ENCODE results near the gene HIF3A. TPM values are rescaled to one million over a fixed set of nuclear protein-coding genes. Genes with fewer than 3 reads are reported as not detected.
"Not testable (repeated sequence)": the region's sequence is repeated elsewhere in the genome, so short reads cannot be mapped to it uniquely, and the experiment has no call there.

The HIF3A gene
- total RNA-seq, 1 donor from 2014 or later = 54.2 TPM

DNA sequence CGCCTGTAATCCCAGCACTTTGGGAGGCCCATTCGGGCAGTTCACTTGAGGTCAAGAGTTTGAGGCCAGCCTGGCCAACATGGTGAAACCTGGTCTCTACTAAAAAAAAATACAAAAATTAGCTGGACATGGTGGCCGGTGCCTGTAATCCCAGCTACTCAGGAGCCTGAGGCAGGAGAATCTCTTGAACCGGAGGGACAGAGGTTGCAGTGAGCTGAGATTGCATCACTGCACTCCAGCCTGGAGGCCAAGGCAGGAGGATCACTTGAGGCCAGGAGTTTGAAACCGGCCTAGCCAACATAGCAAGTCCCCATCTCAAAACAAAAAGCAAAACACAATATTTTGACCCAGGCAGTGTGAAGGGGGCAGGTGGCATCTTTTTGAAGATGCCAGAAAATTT is 32.0 kb upstream of the HIF3A start:
- not testable (repeated sequence) for H3K27me3 Mint-ChIP-seq (ENCODE audit: unreplicated experiment); H3K4me1 Mint-ChIP-seq (ENCODE audit: unreplicated experiment); H3K27ac Mint-ChIP-seq (ENCODE audit: unreplicated experiment); H3K36me3 Mint-ChIP-seq (ENCODE audit: low read depth, unreplicated experiment); H3K4me3 Mint-ChIP-seq (ENCODE audit: unreplicated experiment); DNase-seq (ENCODE audit: low spot score); H3K9me3 Mint-ChIP-seq (ENCODE audit: unreplicated experiment)

DNA sequence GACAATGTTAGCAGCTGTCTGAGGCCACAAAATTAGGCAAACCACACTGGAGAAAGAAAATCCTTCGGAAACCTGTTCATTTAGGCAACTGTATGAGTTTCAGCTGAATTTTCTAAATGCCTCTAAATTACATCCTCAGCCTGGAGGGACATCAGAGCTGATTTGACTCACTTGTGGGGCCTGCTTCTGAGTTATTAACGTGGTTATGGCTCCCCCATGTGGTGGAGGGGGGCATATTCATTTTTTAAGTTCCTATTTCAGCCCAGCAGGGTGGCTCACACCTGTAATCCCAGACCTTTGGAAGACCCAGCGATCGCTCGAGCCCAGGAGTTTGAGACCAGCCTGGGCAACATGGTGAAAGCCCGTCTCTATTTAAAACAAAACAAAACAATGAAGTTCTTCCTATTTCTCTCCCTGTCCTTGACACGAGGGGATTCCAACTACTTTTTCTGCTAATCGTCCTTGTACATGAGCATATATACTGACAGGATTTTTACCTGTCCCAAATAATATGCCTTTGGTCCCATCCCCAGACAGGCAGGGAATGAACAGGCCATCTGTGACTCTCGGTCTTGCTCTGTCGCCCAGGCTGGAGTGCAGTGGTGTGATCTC is 31.5 kb upstream of the HIF3A start:
- H3K9me3 Mint-ChIP-seq (ENCODE audit: unreplicated experiment) = no peaks in the 10 kb centered on the region
- peaks cover 3% of the 10 kb centered on the region for H3K27me3 Mint-ChIP-seq (ENCODE audit: unreplicated experiment)
- H3K4me1 Mint-ChIP-seq (ENCODE audit: unreplicated experiment) = no peaks in the 10 kb centered on the region
- DNase-seq (ENCODE audit: low spot score) = peak; percentile 82
- TF ChIP-seq, protein P1, sequence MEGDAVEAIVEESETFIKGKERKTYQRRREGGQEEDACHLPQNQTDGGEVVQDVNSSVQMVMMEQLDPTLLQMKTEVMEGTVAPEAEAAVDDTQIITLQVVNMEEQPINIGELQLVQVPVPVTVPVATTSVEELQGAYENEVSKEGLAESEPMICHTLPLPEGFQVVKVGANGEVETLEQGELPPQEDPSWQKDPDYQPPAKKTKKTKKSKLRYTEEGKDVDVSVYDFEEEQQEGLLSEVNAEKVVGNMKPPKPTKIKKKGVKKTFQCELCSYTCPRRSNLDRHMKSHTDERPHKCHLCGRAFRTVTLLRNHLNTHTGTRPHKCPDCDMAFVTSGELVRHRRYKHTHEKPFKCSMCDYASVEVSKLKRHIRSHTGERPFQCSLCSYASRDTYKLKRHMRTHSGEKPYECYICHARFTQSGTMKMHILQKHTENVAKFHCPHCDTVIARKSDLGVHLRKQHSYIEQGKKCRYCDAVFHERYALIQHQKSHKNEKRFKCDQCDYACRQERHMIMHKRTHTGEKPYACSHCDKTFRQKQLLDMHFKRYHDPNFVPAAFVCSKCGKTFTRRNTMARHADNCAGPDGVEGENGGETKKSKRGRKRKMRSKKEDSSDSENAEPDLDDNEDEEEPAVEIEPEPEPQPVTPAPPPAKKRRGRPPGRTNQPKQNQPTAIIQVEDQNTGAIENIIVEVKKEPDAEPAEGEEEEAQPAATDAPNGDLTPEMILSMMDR (IDR thresholded peaks at IDR 0.05; ENCODE audit: unreplicated experiment) = peak; percentile 91
- H3K27ac Mint-ChIP-seq (ENCODE audit: unreplicated experiment) = no peak overlapping the region
- H3K4me3 Mint-ChIP-seq (ENCODE audit: unreplicated experiment) = no peak overlapping the region
- H3K36me3 Mint-ChIP-seq (ENCODE audit: low read depth, unreplicated experiment) = no peaks in the 10 kb centered on the region

DNA sequence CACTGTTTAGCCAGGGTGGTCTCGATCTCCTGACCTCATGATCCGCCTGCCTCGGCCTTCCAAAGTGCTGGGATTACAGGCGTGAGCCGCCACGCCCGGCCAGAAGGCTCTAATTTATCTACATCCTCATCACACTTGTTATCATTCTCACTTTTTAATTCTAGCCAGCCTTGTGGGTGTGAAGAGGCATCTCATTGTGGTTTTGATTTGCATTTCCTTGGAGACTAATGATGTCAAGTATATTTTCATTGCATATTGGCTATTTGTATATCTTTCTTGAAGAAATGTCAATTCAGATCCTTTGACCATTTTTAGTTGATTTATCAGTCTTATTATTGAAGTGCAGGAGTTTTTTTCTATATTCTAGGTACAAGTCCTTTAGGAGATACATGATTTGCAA is 27.7 kb upstream of the HIF3A start:
- Mint-ChIP-seq H3K36me3 (ENCODE audit: low read depth, unreplicated experiment) (no peaks in the 10 kb centered on the region), H3K4me1 (ENCODE audit: unreplicated experiment) (peaks cover 3% of the 10 kb centered on the region), H3K27me3 (ENCODE audit: unreplicated experiment) (no peaks in the 10 kb centered on the region), H3K27ac (ENCODE audit: unreplicated experiment) (no peak overlapping the region), H3K4me3 (ENCODE audit: unreplicated experiment) (no peak overlapping the region), H3K9me3 (ENCODE audit: unreplicated experiment) (no peaks in the 10 kb centered on the region)
- DNase-seq (ENCODE audit: low spot score) = no peak
- TF ChIP-seq, protein P1 (IDR thresholded peaks at IDR 0.05; ENCODE audit: unreplicated experiment) = no peak

DNA sequence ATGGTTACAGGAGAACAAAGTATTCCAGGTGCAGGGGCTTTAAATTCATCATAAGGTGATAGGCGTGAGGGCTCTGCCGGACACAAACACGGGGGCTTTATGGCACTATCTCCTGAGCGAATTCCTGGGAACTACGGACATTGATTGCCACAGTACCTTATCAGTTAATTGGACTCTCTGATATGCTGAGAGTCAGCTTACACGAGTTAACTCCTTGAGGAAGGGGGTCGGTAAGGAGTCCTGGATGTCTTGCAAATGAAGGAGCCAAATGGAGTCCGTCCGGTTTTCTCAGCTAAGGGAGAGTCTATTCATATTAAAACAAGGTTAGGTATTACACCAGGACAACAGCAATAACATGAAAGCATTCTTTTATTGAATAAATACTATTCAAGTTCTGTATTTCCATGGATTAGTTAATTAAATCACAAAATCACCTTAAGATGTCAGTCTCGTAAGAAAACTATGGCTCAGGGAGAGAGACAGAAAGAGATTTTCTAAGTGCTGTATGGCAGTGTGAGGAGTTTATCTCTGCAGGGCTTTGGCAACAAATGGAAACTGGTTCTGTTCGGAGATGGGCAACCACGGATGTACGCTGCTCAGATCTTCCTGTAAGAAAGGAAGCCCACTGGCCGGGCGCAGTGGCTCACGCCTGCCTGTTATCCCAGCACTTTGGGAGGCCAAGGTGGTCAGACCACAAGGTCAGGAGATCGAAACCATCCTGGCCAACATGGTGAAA is 26.2 kb upstream of the HIF3A start:
- H3K27ac Mint-ChIP-seq (ENCODE audit: unreplicated experiment) = no peak overlapping the region
- TF ChIP-seq, protein P1 (IDR thresholded peaks at IDR 0.05; ENCODE audit: unreplicated experiment) = no peak
- no peaks in the 10 kb centered on the region for H3K36me3 Mint-ChIP-seq (ENCODE audit: low read depth, unreplicated experiment)
- H3K9me3 Mint-ChIP-seq (ENCODE audit: unreplicated experiment) = no peaks in the 10 kb centered on the region
- DNase-seq (ENCODE audit: low spot score) = no peak
- no peak overlapping the region for H3K4me3 Mint-ChIP-seq (ENCODE audit: unreplicated experiment)
- peaks cover 3% of the 10 kb centered on the region for H3K4me1 Mint-ChIP-seq (ENCODE audit: unreplicated experiment)
- no peaks in the 10 kb centered on the region for H3K27me3 Mint-ChIP-seq (ENCODE audit: unreplicated experiment)

DNA sequence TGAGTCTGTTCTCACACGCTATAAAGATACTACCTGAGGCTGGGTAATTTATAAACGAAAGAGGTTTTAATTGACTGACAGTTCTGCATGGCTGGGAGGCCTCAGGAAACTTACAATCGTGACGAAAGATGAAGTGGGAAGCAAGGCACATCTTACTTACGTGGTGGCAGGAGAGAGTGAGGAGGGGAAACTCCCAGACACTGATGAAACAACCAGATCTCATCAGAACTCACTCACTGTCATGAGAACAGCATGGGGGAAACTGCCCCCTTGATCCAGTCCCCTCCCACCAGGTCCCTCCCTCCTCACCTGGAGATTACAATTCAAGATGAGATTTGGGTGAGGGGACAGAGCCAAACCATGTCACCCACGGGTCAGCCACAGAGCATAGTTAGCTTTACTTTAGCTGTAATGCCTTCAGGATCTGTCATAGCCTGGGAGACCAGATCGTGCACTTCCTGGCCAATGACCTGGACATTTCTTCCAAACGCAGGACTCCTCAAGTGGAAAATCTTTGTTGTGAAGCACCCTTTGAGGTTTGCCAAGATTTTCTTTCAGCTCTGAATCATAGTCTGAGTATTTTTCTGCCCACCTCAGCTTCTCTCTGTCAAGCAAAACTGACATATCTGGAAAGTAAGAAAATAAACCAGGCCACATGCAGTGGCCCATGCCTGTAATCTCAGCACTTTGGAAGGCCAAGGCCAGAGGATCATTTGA is 25.2 kb upstream of the HIF3A start:
- Mint-ChIP-seq H3K4me3 (ENCODE audit: unreplicated experiment) (no peak overlapping the region), H3K27ac (ENCODE audit: unreplicated experiment) (no peak overlapping the region), H3K27me3 (ENCODE audit: unreplicated experiment) (no peaks in the 10 kb centered on the region), H3K36me3 (ENCODE audit: low read depth, unreplicated experiment) (no peaks in the 10 kb centered on the region), H3K4me1 (ENCODE audit: unreplicated experiment) (peaks cover 3% of the 10 kb centered on the region), H3K9me3 (ENCODE audit: unreplicated experiment) (no peaks in the 10 kb centered on the region)
- no peak for DNase-seq (ENCODE audit: low spot score)
- TF ChIP-seq, protein P1 (IDR thresholded peaks at IDR 0.05; ENCODE audit: unreplicated experiment) = no peak

DNA sequence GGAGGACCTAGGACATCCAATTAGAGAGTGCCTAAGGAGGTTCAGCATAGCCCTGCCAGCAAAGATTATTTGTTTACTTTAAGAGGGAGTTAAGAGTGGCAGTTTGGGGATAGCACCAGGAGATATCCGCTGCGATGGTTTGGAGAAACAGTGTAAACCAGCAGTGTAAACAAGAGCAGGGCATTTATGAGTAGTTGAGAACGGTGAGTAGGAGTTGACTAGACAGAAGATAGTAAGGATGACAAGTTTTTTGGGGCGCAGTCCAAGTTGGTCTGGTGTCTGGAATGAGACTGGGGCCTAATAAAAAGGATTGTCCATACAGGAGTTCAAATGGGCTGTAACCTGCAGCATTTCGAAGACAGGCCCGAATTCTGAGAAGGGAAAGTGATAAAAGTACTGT is 22.9 kb upstream of the HIF3A start:
- H3K9me3 Mint-ChIP-seq (ENCODE audit: unreplicated experiment); H3K27me3 Mint-ChIP-seq (ENCODE audit: unreplicated experiment); H3K27ac Mint-ChIP-seq (ENCODE audit: unreplicated experiment); H3K4me3 Mint-ChIP-seq (ENCODE audit: unreplicated experiment); H3K4me1 Mint-ChIP-seq (ENCODE audit: unreplicated experiment); DNase-seq (ENCODE audit: low spot score); H3K36me3 Mint-ChIP-seq (ENCODE audit: low read depth, unreplicated experiment): not testable (repeated sequence)
